B cell (primary cell): ENCODE measurements around the gene STARD3. TPM values are rescaled to one million over a fixed set of nuclear protein-coding genes. Genes with fewer than 3 reads are reported as not detected.

ENCODE experiments used
- ATAC-seq: fragments of 200-7000 bp; cut with Tn5 transposase; one replicate; pipeline ENCODE4 v1.10.0; 2021; ENCODE audit warnings: low read depth, mild to moderate bottlenecking, moderate number of reproducible peaks, moderate library complexity
- CTCF ChIA-PET: fragments of 350-600 bp; sonication (Branson Sonifier 250); formaldehyde crosslinking; loops from one replicate; lab custom pipeline; 2021; ENCODE audit warnings: antibody characterized with exemption, inconsistent platforms; lab: Charles Lee
- POLR2A ChIA-PET: fragments of 350-600 bp; sonication (Branson Sonifier 250); formaldehyde crosslinking; loops from one replicate; lab custom pipeline; 2021; ENCODE audit warnings: antibody characterized with exemption; lab: Charles Lee
- DNase-seq: peaks from one replicate; pipeline ENCODE4 v3.0.0; 2013
- H2AFZ ChIP-seq: 2 replicates; pipeline ENCODE4 v1.6.1; 2012; ENCODE audit warnings: mild to moderate bottlenecking, low read depth, low read length; ENCODE audit not compliant: insufficient read depth, poor library complexity, severe bottlenecking
- H3K27ac ChIP-seq, 2 donors: 1 replicate in 1 of 2; 2 replicates in 1 of 2; pipeline ENCODE4 v1.5.1; 2012 to 2013; ENCODE audit warnings: low read length in 2 of 2, mild to moderate bottlenecking in 2 of 2, moderate library complexity in 1 of 2
- H3K27me3 ChIP-seq, 4 experiments: fragments of 200-600 bp in 1 of 4; sonication (generic) in 1 of 4; replicated peaks in 1 of 4; 1 replicate in 2 of 4; 2 replicates in 2 of 4; pipeline versions ENCODE4 v1.6.1 to v1.7.0; 2013 to 2016; ENCODE audit warnings: low read length in 3 of 4, mild to moderate bottlenecking in 2 of 4, mixed read lengths in 1 of 4, moderate library complexity in 1 of 4; ENCODE audit not compliant: insufficient read depth in 4 of 4, control insufficient read depth in 3 of 4; ENCODE audit errors: control extremely low read depth in 1 of 4
- H3K36me3 ChIP-seq, 2 experiments: replicated peaks in 1 of 2; 1 replicate in 1 of 2; 2 replicates in 1 of 2; pipeline versions ENCODE4 v1.6.1 to v1.7.1; 2013; ENCODE audit warnings: low read length in 1 of 2; ENCODE audit not compliant: insufficient read depth in 2 of 2, control insufficient read depth in 1 of 2; ENCODE audit errors: control extremely low read depth in 1 of 2, extremely low read depth in 1 of 2
- H3K4me1 ChIP-seq, 2 donors: fragments of 200-600 bp in 1 of 2; sonication (generic) in 1 of 2; 1 replicate in 1 of 2; 2 replicates in 1 of 2; pipeline versions ENCODE4 v1.5.1 to v1.6.1; 2013 to 2017; ENCODE audit warnings: low read length in 2 of 2; ENCODE audit not compliant: control insufficient read depth in 2 of 2, insufficient read depth in 2 of 2
- H3K4me2 ChIP-seq: replicated peaks from 2 replicates; pipeline ENCODE3; 2012; ENCODE audit warnings: mild to moderate bottlenecking, low read depth, low read length; ENCODE audit not compliant: poor library complexity, severe bottlenecking
- H3K4me3 ChIP-seq, 5 experiments: fragments of 200-600 bp in 1 of 5; sonication (generic) in 1 of 5; 1 replicate in 3 of 5; 2 replicates in 2 of 5; pipeline versions ENCODE4 v1.5.1 to v1.7.0; 2011 to 2016; ENCODE audit warnings: low read length in 4 of 5, mild to moderate bottlenecking in 4 of 5, low read depth in 2 of 5, control low read depth in 1 of 5, moderate library complexity in 1 of 5; ENCODE audit not compliant: insufficient read depth in 1 of 5; ENCODE audit errors: control extremely low read depth in 1 of 5, extremely low read depth in 1 of 5
- H3K79me2 ChIP-seq: fragments of 200-600 bp; sonication (generic); one replicate; pipeline ENCODE4 v1.6.0; 2016; ENCODE audit warnings: low read length; ENCODE audit not compliant: control insufficient read depth, insufficient read depth
- H3K9ac ChIP-seq: fragments of 200-600 bp; sonication (generic); 2 replicates; pipeline ENCODE4 v1.6.1; 2017; ENCODE audit warnings: mild to moderate bottlenecking, low read length, moderate library complexity
- H3K9me3 ChIP-seq, 3 donors: one replicate each; pipeline versions ENCODE4 v1.6.1 to v1.7.1; 2013; ENCODE audit warnings: low read length in 2 of 3; ENCODE audit not compliant: control insufficient read depth in 2 of 3, insufficient read depth in 1 of 3; ENCODE audit errors: control extremely low read depth in 1 of 3
- H4K20me1 ChIP-seq: 2 replicates; pipeline ENCODE4 v1.6.0; 2012; ENCODE audit warnings: mild to moderate bottlenecking, low read length; ENCODE audit not compliant: insufficient read depth, control insufficient read depth, poor library complexity, severe bottlenecking
- H3K27ac Mint-ChIP-seq: one replicate; pipeline ENCODE4 v1.8.0; 2021; ENCODE audit warnings: mixed read lengths
- H3K27me3 Mint-ChIP-seq: one replicate; pipeline ENCODE4 v1.8.0; 2021; ENCODE audit warnings: mixed read lengths
- H3K4me1 Mint-ChIP-seq: one replicate; pipeline ENCODE4 v1.8.0; 2021; ENCODE audit warnings: mixed read lengths
- H3K4me3 Mint-ChIP-seq: one replicate; pipeline ENCODE4 v1.8.0; 2021; ENCODE audit warnings: mixed read lengths
- H3K9me3 Mint-ChIP-seq: one replicate; pipeline ENCODE4 v1.8.0; 2022; ENCODE audit warnings: mixed read lengths; ENCODE audit not compliant: insufficient read depth
- EZH2 ChIP-seq: IDR thresholded peaks from 2 replicates; pipeline ENCODE4 v1.6.1; 2012; ENCODE audit warnings: borderline replicate concordance, low read depth, mild to moderate bottlenecking, moderate library complexity, low read length; ENCODE audit not compliant: insufficient read depth, poor library complexity, severe bottlenecking
- WGBS: methylation state at CpG from one replicate; pipeline ENCODE4 v1.1.5; 2013; ENCODE audit warnings: missing lambda C conversion rate; ENCODE audit not compliant: insufficient coverage; 5-methylcytosine and 5-hydroxymethylcytosine counted together
- intact Hi-C: fragments of 100-400 bp; cut with micrococcal nuclease; formaldehyde crosslinking; loops from one replicate; pipeline ENCODE4 v1.10.0; 2022
- polyA plus RNA-seq: library from polyadenylated mRNA; depleted of rRNA; stranded (reverse); fragments of >200 nt; gene quantifications from 2 replicates; pipeline ENCODE4 v1.2.3, GENCODE V29; 2012
- total RNA-seq, 2 donors: library from RNA; stranded (reverse); fragments of 120-200 nt in 1 of 2; gene quantifications; 1 replicate in 1 of 2; 2 replicates in 1 of 2; pipeline versions ENCODE4 v1.2.3 to v1.2.4, GENCODE V29; 2013 to 2022
- TF ChIP-seq, protein P1 (sequence below): fragments of 200-600 bp; IDR thresholded peaks from one replicate; pipeline ENCODE4 v1.8.0; 2022; ENCODE audit warnings: antibody characterized with exemption, mild to moderate bottlenecking

STARD3 gene
- total and polyA plus RNA-seq, 2 donors (not counting 1 experiment from before 2014, with no cell fraction given) = 93.1 to 231 TPM

DNA sequence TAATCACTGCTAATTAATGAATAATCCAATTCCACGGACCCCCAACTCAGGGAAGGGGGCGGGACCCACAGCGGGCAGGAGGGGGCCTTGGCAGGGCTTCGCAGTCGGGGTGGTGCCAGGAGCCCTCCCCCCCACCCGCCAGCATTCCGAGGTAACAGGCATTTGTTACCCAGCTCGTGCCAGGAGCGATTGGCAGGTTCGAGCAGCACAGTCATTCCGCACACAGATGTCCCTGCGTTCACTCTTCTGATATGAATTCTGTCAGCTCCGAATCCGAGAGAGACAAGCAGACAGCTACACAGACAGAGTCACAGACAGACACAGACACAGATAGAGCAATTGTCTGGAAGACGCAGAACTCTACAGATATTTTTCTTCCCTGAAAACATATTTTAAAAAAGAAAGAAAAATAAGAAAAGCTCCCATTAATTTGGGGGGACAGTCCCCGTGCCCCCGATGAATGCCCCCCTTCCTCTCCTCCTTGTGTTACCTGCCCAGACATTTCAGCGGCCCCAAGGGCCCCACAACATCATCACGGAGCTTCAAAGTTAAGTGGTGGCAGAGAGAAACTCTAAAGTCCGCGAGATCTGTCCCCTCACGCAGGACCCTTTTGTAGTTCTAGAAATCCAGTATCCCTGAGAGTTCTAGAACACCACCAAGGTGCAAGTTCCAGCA, 39.4 kb upstream of the STARD3 start:
- POLR2A ChIA-PET = no interaction called here
- intact Hi-C loops = no loop called here

DNA sequence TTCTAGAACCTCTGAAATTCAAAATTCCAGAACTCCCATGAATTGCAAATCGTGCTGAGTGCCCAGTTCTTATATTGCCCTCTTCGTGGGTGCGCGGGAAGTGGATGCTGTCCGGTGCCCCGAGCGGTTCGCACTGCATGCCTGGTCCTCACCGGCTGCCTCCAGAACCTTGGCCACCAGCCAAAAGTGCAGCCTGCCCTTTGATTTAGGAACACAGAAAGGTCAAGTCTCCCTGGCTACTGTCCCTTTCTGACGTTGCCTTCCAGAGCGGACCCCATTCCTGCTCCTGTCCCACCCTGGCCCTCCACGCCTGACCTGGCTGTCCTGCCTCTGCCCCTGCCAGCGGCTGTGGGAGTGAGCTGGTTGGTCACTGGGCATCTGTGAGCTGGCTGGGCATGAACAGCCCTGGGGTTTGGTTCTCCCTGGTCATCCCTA, 38.9 kb upstream of the STARD3 start:
- peaks cover 82% of the 10 kb centered on the region for H3K27me3 Mint-ChIP-seq
- Histone ChIP-seq H3K27me3 (peaks cover 0 to 87% (median 61%) of the 10 kb centered on the region in 4 experiments), H3K27ac (no peak overlapping the region), H3K79me2 (no peaks in the 10 kb centered on the region), H3K36me3 (no peaks in the 10 kb centered on the region), H4K20me1 (no peaks in the 10 kb centered on the region), H3K4me1 (peaks cover 32 to 43% of the 10 kb centered on the region in 2 donors), H3K4me2 (peak overlapping the region; percentile 63), H3K4me3 (no peak overlapping the region), H3K9me3 (peaks cover 0 to 40% (median 0%) of the 10 kb centered on the region in 3 donors), H3K9ac (no peak overlapping the region), H2AFZ (no peak overlapping the region)
- no peak for ATAC-seq
- intact Hi-C loops = no loop called here
- DNase-seq = no peak
- peaks cover 32% of the 10 kb centered on the region for H3K4me1 Mint-ChIP-seq
- WGBS = 16% methylated on average over 11 of the region's 13 CpGs
- no peaks in the 10 kb centered on the region for H3K9me3 Mint-ChIP-seq
- CTCF ChIA-PET = interaction anchor here (1.2 kb wide), 1 partner anchor 27 kb away, joined by 3 read pairs; no protein-coding TSS in a partner anchor
- POLR2A ChIA-PET = no interaction called here
- H3K27ac Mint-ChIP-seq = no peak overlapping the region
- TF ChIP-seq, protein P1, sequence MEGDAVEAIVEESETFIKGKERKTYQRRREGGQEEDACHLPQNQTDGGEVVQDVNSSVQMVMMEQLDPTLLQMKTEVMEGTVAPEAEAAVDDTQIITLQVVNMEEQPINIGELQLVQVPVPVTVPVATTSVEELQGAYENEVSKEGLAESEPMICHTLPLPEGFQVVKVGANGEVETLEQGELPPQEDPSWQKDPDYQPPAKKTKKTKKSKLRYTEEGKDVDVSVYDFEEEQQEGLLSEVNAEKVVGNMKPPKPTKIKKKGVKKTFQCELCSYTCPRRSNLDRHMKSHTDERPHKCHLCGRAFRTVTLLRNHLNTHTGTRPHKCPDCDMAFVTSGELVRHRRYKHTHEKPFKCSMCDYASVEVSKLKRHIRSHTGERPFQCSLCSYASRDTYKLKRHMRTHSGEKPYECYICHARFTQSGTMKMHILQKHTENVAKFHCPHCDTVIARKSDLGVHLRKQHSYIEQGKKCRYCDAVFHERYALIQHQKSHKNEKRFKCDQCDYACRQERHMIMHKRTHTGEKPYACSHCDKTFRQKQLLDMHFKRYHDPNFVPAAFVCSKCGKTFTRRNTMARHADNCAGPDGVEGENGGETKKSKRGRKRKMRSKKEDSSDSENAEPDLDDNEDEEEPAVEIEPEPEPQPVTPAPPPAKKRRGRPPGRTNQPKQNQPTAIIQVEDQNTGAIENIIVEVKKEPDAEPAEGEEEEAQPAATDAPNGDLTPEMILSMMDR = no peak
- TF ChIP-seq EZH2 = no peak
- peak overlapping the region; percentile 26 for H3K4me3 Mint-ChIP-seq

More for the DNA sequence above, 39.4 kb upstream of the STARD3 start:
- Mint-ChIP-seq H3K27me3 (peaks cover 79% of the 10 kb centered on the region), H3K4me3 (peak overlapping the region; percentile 26), H3K27ac (no peak overlapping the region), H3K4me1 (peaks cover 31% of the 10 kb centered on the region), H3K9me3 (no peaks in the 10 kb centered on the region)
- Histone ChIP-seq H3K9me3 (peaks cover 0 to 40% (median 3%) of the 10 kb centered on the region in 3 donors), H4K20me1 (no peaks in the 10 kb centered on the region), H3K4me1 (peaks cover 34 to 43% of the 10 kb centered on the region in 2 donors), H3K4me3 (no peak overlapping the region), H3K4me2 (no peak overlapping the region), H3K36me3 (no peaks in the 10 kb centered on the region), H3K27ac (no peak overlapping the region), H2AFZ (no peak overlapping the region), H3K27me3 (peaks cover 0 to 88% (median 61%) of the 10 kb centered on the region in 4 experiments), H3K9ac (no peak overlapping the region), H3K79me2 (no peaks in the 10 kb centered on the region)
- CTCF ChIA-PET = interaction anchor here (0.7 kb wide), 1 partner anchor 26 kb away, joined by 3 read pairs; no protein-coding TSS in a partner anchor
- DNase-seq (no peak), ATAC-seq (no peak)
- 10% methylated on average over 14 of the region's 22 CpGs for WGBS
- TF ChIP-seq, protein P1 = no peak
- no peak for TF ChIP-seq EZH2
